GM12878 (cell line): ENCODE results near the gene SLC2A9. TPM values are rescaled to one million over a fixed set of nuclear protein-coding genes. Genes with fewer than 3 reads are reported as not detected.

Experiments
- CBX3 ChIP-seq: fragments of 200-600 bp; sonication (generic); IDR thresholded peaks from 2 replicates; pipeline ENCODE4 v1.6.1; 2016; ENCODE audit warnings: low read depth, borderline replicate concordance
- CUX1 ChIP-seq: IDR thresholded peaks from 2 replicates; pipeline ENCODE4 v1.6.1; 2012; ENCODE audit warnings: improper control_type of control experiment, low read depth, low read length; ENCODE audit not compliant: insufficient replicate concordance
- ETV6 ChIP-seq, 2 experiments: fragments of 450-650 bp in 1 of 2; IDR thresholded peaks in 1 of 2; conservative IDR thresholded peaks in 1 of 2; 2 replicates each; pipeline ENCODE4 v1.6.1; 2014; ENCODE audit warnings: antibody characterized with exemption in 1 of 2, borderline replicate concordance in 1 of 2, low read depth in 1 of 2, mild to moderate bottlenecking in 1 of 2, moderate library complexity in 1 of 2
- HCFC1 ChIP-seq: fragments of 150-350 bp; IDR thresholded peaks from 2 replicates; pipeline ENCODE4 v1.6.1; 2014; ENCODE audit warnings: low read length
- HDAC2 ChIP-seq: fragments of 200-600 bp; sonication (generic); IDR thresholded peaks from 2 replicates; pipeline ENCODE4 v1.6.1; 2017
- HDGF ChIP-seq: fragments of 450-650 bp; IDR thresholded peaks from 2 replicates; pipeline ENCODE4 v1.6.1; 2016; ENCODE audit warnings: antibody characterized with exemption
- KLF5 ChIP-seq: fragments of 450-650 bp; IDR thresholded peaks from 2 replicates; pipeline ENCODE4 v1.6.1; 2014; ENCODE audit warnings: mild to moderate bottlenecking; ENCODE audit not compliant: partially characterized antibody
- MEF2B ChIP-seq: fragments of 450-650 bp; IDR thresholded peaks from 2 replicates; pipeline ENCODE4 v1.6.1; 2018; ENCODE audit warnings: mild to moderate bottlenecking, moderate library complexity; ENCODE audit not compliant: partially characterized antibody, poor library complexity, severe bottlenecking
- NR2F1 ChIP-seq: fragments of 450-650 bp; conservative IDR thresholded peaks from 2 replicates; pipeline ENCODE4 v1.6.1; 2017; ENCODE audit warnings: mild to moderate bottlenecking
- PAX8 ChIP-seq: fragments of 450-650 bp; IDR thresholded peaks from 2 replicates; pipeline ENCODE4 v1.6.1; 2017; ENCODE audit warnings: mild to moderate bottlenecking, moderate library complexity
- POLR2AphosphoS5 ChIP-seq: IDR thresholded peaks from 2 replicates; pipeline ENCODE4 v1.6.1; 2011; ENCODE audit warnings: mild to moderate bottlenecking, low read length, inconsistent platforms
- POU2F2 ChIP-seq: IDR thresholded peaks from 3 replicates; pipeline ENCODE4 v1.6.1; 2011; ENCODE audit warnings: low read depth, mild to moderate bottlenecking, low read length, borderline replicate concordance
- RAD51 ChIP-seq: fragments of 450-650 bp; IDR thresholded peaks from 2 replicates; pipeline ENCODE4 v1.6.1; 2016; ENCODE audit warnings: moderate library complexity, mild to moderate bottlenecking, inconsistent platforms
- SMAD1 ChIP-seq: fragments of 450-650 bp; IDR thresholded peaks from 2 replicates; pipeline ENCODE4 v1.6.1; 2018; ENCODE audit warnings: mild to moderate bottlenecking, low read depth; ENCODE audit not compliant: partially characterized antibody
- SREBF2 ChIP-seq: IDR thresholded peaks from 2 replicates; pipeline ENCODE4 v1.6.1; 2012; ENCODE audit warnings: mild to moderate bottlenecking, low read length
- SRF ChIP-seq, 2 experiments: IDR thresholded peaks; 2 replicates each; pipeline ENCODE4 v1.6.1; 2011; ENCODE audit warnings: low read depth in 2 of 2, low read length in 2 of 2, mild to moderate bottlenecking in 1 of 2, moderate library complexity in 1 of 2
- STAT3 ChIP-seq: IDR thresholded peaks from 2 replicates; pipeline ENCODE4 v1.6.1; 2011; ENCODE audit warnings: low read depth, low read length, improper control_type of control experiment
- ZBTB4 ChIP-seq: fragments of 450-650 bp; formaldehyde crosslinking; IDR thresholded peaks from 2 replicates; pipeline ENCODE4 v1.4.0; 2022; ENCODE audit warnings: mild to moderate bottlenecking, moderate library complexity
- ZNF687 ChIP-seq: fragments of 450-650 bp; IDR thresholded peaks from 2 replicates; pipeline ENCODE4 v1.6.1; 2017; ENCODE audit warnings: mild to moderate bottlenecking, moderate library complexity
- polyA plus RNA-seq, 11 experiments: library from polyadenylated mRNA; depleted of rRNA in 4 of 11; unstranded in 6 of 11; stranded (reverse) in 5 of 11; fragments of >200 nt; fragmentation: Nextera tagmentation in 4 of 11; fragmentation: Illumina TruSeq in 1 of 11; extraction: Ambion mirVana in 4 of 11; extraction: Trizol in 1 of 11; gene quantifications; 1 replicate in 1 of 11; 2 replicates in 10 of 11; pipeline versions ENCODE4 v1.2.1 to v1.2.3, GENCODE V29; 2011 to 2016; ENCODE audit warnings: inconsistent platforms in 2 of 11, missing spikeins in 2 of 11, low read depth in 1 of 11
- total RNA-seq, 4 experiments: library from RNA; depleted of rRNA in 3 of 4; stranded (reverse); fragments of >200 nt in 3 of 4; fragmentation: Illumina TruSeq in 1 of 4; extraction: Trizol in 1 of 4; gene quantifications; 2 replicates each; pipeline versions ENCODE4 v1.2.1 to v1.2.3, GENCODE V29; 2013 to 2021

Gene SLC2A9
- total and polyA plus RNA-seq, 10 of the 15 experiments (the other 5 are each of a cell fraction or from before 2014, with no cell fraction given) = 0.28 to 2.8 (median 1.2) TPM

GRCh38 chr4:9808077-9808476 lies 213.2 kb downstream of the SLC2A9 start (continued):
- TF ChIP-seq ZBTB4 (CRISPR knock-in tag) (no peak), MEF2B (peak; percentile 98), ZNF687 (peak; percentile 57; the same call in 1 of the 2 replicates), HCFC1 (no peak), ETV6 (conservative IDR thresholded peaks at IDR 0.05 in 1 of 2, IDR thresholded peaks at IDR 0.05 in 1 of 2; ENCODE audit: borderline replicate concordance in 1 of 2, low read depth in 1 of 2) (no peak), CBX3 (no peak), SREBF2 (no peak), SRF (IDR thresholded peaks at IDR 0.05; ENCODE audit: low read depth in 2 of 2, low read length in 2 of 2) (no peak), HDAC2 (no peak), STAT3 (no peak), RAD51 (no peak), SMAD1 (no peak), POU2F2 (no peak), POLR2AphosphoS5 (no peak), HDGF (no peak), KLF5 (no peak), PAX8 (no peak), NR2F1 (peak; percentile 100), CUX1 (peak; percentile 76)
